GM12865 (cell line): ENCODE measurements around the gene GABRR2.
A peak's percentile ranks its signal among the peaks of the same experiment; 100 is the strongest.

Source experiments
- DNase-seq: peaks from one replicate; pipeline ENCODE4 v3.0.0; 2010; ENCODE audit warnings: low read depth
- H3K4me3 ChIP-seq: 2 replicates; pipeline ENCODE4 v1.5.1; 2011; ENCODE audit warnings: mild to moderate bottlenecking, low read depth, low read length, control low read depth
- TF ChIP-seq, protein P1 (sequence below): IDR thresholded peaks from 2 replicates; pipeline ENCODE4 v1.5.1; 2011; ENCODE audit warnings: low read length, control low read depth, low read depth, inconsistent platforms; ENCODE audit not compliant: insufficient read depth; ENCODE audit errors: missing control alignments

Gene GABRR2

DNA sequence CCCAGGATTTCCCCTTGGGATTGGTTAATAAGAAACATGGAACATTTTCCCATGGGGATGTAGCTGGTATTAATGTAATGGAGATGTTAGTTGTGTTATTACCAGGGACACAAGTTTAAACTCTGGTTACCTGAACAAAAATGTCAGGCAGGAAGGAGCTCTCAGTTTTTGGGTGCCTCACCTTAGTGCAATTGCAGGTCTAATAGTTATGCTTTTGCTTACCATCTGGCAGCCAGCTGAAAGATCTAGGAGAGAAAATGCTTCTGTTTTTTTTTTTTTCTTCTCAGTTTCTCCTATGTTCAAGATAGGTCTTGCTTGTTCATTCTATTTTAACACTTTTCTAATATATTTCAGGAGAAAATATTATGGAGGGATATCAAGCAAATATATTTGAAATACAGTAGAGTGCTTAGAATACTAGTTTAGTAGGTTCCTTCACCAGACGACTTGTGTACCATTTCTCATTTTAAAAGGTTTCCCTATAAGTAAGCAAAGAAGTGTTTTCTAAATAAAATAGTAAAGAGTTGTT, 41.6 kb upstream of the GABRR2 start:
- DNase-seq, result peak; percentile 73
- TF ChIP-seq, protein P1, sequence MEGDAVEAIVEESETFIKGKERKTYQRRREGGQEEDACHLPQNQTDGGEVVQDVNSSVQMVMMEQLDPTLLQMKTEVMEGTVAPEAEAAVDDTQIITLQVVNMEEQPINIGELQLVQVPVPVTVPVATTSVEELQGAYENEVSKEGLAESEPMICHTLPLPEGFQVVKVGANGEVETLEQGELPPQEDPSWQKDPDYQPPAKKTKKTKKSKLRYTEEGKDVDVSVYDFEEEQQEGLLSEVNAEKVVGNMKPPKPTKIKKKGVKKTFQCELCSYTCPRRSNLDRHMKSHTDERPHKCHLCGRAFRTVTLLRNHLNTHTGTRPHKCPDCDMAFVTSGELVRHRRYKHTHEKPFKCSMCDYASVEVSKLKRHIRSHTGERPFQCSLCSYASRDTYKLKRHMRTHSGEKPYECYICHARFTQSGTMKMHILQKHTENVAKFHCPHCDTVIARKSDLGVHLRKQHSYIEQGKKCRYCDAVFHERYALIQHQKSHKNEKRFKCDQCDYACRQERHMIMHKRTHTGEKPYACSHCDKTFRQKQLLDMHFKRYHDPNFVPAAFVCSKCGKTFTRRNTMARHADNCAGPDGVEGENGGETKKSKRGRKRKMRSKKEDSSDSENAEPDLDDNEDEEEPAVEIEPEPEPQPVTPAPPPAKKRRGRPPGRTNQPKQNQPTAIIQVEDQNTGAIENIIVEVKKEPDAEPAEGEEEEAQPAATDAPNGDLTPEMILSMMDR, result no peak
- H3K4me3 ChIP-seq, result peak overlapping the region; percentile 58

DNA sequence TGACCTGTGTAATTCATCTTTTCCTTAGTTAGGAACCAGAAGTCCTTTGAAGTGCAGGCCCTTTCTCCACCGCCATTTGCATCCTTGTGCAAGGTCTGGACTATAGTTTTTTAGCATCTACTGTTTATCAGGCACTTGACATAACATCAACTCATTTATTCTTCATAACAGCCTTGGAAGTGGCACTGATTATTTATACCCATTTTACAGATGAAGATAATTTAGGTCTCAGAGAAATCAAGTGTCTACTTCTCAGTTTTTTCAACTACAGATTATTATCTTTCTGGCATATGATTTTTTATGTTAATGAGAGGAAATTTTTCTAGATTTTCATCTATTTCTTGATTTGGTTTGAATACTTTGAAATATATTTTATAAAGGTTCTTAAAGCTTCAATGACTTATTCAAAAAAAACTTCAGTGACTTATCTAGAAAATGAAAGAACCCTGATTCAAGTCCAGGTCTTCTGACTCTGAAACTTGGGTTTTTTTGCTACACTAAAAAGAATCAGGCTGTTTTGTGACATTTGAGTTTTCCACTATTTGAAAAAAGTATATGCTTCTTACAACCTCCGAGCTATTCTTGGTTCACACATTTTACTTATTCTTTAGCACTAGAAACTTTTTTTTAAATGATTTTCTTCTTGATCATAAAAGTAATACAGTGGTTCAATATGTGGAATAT, 40.6 kb upstream of the GABRR2 start:
- peak; percentile 64 for DNase-seq
- H3K4me3 ChIP-seq, result peak overlapping the region; percentile 58
- TF ChIP-seq, protein P1, result no peak

DNA sequence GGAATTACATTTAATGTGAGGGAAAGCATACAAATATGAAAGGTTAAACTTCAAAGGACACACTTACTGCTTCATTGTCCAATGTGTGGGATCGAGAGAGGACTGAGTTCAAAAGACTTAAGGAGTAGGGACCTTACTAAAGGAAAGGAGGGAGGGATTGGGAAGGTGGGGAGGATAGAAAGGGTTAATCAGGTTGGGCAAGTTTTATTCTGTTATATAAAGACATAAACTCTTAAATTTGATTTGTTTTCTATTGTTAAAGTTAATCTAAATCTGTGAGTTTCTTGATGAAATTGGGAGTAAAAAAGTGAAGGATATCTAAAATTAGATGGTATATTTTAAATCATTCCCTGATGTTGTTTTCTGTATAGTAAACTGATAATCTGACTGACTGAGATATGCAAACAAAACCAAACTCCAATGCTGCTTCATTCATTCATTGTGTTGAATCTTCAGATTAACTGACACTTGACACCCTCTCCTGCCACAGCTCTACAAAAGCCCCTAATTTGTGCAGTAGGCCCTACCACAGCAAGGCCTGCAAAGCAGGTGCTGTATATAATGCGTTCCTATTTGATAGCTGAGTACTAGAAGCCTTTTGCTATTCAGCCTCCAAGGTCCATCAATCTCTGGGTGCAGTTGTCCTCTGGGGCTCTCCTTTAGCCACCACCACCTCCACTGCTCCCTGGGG, 38.7 kb upstream of the GABRR2 start:
- TF ChIP-seq, protein P1, result no peak
- peak overlapping the region; percentile 100 for H3K4me3 ChIP-seq
- DNase-seq, result peak; percentile 83

DNA sequence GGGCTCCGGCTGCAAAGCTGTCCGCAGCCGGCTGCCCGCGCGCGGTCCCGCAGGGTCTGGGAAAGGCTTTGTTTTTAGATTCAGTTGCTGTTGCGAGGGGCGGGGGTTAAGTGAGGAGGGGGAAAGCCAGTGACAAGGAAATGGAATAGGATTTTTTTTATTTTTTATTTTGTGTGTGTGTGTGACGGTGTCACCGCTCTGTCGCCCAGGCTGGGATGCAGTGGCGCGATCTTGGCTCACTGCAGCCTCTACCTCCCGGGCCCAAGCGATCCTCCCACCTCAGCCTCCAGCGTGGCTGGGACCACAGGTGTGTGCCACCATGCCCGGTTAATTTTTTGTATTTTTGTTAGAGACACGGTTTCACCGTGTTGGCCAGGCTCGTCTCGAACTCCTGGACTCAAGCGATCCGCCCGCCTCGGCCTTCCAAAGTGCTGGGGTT, 38.0 kb upstream of the GABRR2 start:
- no peak for DNase-seq
- H3K4me3 ChIP-seq, result peak overlapping the region; percentile 100
- TF ChIP-seq, protein P1, result no peak

DNA sequence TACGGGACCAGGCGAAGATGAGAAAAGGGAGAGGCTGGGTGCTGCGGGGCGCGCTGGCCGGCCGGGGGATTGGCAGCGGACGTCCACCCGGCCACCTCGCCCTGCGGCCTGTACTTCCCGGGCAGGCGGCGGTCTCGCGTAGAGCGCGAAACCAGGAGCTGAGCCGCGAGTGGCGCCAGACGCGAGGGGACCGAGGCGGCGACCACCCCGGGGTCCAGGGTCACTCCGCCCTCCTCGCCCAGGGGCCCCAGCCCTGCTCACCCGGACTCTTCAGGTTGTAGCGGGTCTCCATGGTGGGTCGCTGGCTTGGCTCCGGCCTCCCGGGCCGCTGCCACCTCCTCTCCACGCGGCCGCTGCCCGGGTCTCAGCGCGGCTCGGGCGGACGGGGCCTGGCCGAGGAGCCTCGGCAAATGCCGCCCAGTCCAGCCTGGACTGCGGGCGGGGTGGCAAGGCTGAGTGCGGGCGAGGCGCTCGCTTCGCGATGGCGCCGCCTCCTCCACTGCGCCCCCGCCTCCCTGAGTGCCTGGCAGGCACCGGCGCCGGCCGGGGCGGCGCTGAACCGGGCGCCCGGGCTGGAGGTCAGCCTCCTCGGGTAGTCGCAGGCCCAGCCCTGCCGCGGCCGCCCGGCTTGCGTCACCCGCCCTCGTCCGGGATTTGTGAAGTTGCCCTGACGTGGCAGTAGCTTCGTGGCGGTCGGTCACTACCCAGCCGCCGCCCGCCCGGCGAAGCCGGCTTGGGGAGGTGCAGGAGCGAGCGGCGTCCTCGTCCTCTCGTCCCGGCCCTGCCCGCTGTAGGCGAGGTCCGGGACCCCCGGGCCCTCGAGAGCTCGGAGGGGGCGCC, 37.4 kb upstream of the GABRR2 start, which contains the start of gene UBE2J1:
TSS of gene UBE2J1 (minus strand) at position 445 of the 840 bp plus-strand sequence. CDS start at position 292, 153 bp downstream.
- TF ChIP-seq, protein P1, result no peak
- peak; percentile 95 for DNase-seq
- H3K4me3 ChIP-seq, result peak within 1 kb of the TSS; percentile 100

DNA sequence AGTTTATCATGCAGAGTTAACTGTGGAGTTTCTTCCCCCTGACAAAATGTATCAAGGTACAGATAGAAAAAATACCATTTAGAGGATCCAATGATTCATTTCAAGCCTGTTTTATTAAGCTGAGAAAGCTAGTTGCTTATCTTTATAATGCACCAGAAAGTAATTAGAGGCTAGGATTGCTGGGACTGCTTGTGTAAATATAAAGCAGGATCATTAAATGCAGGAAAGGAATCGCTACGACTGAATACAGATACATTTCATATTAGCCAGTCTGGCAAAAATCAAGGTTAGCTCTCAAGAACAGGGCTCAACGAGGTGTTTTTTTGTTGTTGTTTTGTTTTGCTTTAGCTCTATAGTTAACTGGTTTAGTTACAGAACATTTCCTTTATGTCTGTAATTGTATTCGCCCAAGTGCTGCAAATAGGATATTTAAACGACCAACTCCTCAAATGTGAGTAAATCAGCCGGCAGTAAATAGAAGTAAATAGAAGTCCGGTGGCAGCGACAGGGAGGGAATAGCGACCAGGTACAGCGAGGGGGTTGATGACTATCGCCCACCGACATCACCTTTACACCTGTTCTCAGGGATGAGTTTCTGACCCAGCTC, 36.7 kb upstream of the GABRR2 start:
- no peak for DNase-seq
- H3K4me3 ChIP-seq, result peak overlapping the region; percentile 100
- TF ChIP-seq, protein P1, result no peak
